ELF-1 (cell line): ENCODE measurements around the gene CETN1.

Experiments used
- DNase-seq: peaks from one replicate; pipeline ENCODE4 v3.0.0-alpha.2; 2016; ENCODE audit warnings: low read depth, low spot score

CETN1 gene

DNA sequence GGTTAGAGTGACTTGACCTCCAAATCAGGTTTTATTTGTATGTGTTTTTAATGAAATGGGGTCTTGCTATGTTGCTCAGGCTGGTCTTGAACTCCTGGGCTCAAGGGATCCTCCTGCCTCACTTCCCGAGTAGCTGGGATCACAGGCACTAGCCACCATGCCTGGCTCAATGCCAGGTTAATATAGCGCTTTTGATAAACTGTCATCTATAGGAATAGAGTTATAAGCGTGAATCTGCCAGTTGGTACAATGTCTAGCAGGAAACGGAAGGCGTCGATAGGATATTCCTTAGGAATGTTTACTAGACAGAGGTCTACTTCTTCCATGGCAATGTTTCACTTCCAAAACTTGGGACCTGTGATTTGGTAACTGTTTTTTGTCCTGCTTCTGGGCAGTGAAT lies 42.1 kb downstream of the CETN1 start:
- DNase-seq: no peak

DNA sequence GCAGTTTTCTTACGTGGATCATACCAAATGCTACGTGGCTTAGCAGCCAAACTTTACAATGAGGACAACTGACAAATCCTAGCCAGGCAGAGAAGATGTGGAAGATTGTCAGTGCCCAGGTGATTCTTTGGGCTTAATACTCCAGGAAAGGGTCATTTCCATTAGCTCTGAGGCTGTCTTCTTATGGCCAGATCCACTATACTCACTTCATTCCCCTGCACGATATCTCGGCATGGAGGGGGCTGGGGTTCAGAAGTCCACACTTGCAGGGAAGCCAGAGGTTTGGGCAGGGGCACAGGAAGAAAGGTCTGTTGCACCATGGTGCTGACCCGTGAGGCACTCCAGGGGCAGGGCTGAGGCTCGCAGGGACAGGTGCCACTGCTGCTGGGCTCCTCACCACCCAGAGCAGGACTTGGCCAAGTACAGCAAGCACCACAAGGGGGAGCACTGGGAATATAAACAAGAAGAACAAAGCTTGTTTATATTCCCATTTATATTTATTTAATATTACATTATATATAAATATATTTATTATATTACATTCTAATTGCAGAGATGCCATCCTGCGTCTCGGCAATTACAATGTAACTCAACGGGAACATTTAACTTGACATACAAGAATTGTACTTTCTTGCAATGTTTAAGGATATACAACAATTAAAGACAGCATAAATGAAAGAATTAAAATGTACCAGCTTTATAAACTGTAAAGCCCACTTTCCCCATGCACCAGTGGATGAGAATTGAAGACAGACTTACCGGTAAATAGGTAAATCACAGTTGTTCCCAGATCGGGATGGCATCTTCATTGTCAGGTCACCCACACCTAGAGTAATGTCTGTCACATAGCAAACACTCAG lies 43.8 kb downstream of the CETN1 start:
- peak; percentile 47 for DNase-seq

DNA sequence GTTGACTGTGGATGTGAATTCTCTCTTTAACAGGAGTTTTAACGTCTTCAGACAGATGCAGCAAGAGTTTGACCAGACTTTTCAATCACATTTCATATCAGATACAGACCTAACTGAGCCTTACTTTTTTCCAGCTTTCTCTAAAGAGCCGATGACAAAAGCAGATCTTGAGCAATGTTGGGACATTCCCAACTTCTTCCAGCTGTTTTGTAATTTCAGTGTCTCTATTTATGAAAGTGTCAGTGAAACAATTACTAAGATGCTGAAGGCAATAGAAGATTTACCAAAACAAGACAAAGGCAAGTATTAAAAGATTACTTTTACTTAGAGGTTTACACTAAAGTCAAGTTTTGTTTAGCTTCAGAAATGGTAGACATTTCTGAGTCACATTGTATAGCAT lies 47.1 kb downstream of the CETN1 start:
- no peak for DNase-seq

DNA sequence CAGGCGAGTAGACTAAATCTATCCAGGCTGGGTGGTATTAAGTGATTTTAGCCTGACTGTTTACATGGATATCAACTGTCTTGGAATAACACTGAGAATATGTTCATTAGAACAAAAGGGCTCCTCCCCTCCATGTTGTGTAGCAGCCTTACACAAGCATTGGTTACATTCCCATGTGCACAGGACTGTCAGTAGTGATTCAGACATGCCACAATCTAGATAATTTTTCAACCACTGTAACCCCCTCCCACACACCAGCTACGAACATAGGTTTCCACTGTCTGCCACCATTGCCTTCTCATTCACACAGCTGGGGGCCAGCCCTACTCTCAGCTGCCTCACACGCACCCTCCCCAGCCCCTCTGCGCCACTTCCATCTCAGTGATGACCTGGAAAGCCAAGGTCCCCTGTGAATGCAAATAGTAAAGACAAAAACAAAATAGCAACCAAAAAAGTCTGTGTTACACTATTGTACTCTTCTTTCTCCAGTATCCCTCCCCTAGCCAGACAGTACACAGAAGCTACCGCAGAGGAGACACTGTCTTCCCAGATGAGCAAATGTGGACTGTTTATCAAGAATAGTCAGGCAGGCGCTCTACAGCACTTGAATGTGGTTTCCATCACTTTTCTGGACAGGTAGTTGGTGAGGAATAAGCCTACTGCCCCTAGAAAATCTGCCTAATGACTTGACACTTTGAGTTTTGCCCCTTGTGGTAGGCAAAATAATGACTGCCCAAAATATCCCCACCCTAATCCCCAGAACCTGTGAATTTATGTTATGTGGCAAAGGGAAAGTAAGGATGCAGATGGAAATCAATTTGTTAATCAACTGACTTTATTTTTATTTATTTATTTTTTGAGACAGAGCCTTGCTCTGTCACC lies 49.3 kb downstream of the CETN1 start:
- DNase-seq: no peak

DNA sequence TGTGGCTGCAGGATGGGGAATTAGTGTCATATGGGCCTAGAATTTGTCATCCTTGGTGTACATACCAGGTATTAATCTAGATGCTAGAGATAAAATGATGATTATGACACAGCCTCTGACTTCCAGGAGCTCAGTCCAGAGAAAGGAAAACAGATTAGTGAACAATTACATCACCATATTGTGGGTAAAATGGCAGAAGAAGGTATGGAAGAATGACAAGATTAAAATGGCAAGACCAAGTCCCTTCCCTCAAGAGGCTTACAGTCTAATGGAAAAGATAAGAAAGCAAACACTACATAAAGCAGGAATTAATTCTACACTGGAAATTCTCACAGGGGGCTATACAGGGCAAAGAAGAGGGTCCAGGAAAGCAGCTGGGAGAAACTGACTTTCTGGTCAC lies 51.4 kb downstream of the CETN1 start:
- no peak for DNase-seq
